GM21526 (cell line): ENCODE data around the gene CCDC107.
A peak's percentile ranks its signal among the peaks of the same experiment; 100 is the strongest.
"Not testable (repeated sequence)": the region's sequence is repeated elsewhere in the genome, so short reads cannot be mapped to it uniquely, and the experiment has no call there.

Source experiments
- ATAC-seq: cut with Tn5 transposase; IDR thresholded peaks from one replicate; pipeline ENCODE4 v1.9.1; 2021; ENCODE audit warnings: moderate library complexity; ENCODE audit not compliant: unreplicated experiment, low FRiP score

The CCDC107 gene

DNA sequence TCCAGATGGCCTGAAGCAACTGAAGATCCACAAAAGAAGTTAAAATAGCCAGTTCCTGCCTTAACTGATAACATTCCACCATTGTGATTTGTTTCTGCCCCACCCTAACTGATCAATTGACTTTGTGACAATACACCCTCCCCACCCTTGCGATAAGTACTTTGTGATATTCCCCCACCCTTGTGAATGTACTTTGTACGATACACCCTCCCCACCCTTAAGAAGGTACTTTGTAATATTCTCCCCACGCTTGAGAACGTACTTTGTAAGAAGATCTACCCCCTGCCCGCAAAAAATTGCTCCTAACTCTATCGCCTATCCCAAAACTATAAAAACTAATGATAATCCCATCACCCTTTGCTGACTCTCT is 21.2 kb upstream of the CCDC107 start:
- ATAC-seq, result not testable (repeated sequence)

DNA sequence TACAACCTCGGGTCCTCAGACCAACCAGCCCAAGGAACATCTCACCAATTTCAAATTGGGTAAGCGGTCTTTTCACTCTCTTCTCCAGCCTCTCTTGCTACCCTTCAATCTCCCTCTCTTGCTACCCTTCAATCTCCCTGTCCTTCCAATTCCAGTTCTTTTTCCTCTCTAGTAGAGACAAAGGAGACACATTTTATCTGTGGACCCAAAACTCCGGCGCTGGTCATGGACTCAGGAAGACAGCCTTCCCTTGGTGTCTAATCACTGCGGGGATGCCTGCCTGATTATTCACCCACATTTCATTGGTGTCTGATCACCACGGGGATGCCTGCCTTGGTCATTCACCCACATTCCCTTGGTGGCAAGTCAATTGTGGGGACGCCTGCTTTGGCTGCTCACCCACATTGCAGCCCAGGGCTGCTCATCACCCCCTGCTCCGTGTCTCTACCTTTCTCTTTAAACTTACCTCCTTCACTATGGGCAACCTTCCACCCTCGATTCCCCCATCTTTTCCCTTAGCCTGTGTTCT is 20.6 kb upstream of the CCDC107 start:
- not testable (repeated sequence) for ATAC-seq

DNA sequence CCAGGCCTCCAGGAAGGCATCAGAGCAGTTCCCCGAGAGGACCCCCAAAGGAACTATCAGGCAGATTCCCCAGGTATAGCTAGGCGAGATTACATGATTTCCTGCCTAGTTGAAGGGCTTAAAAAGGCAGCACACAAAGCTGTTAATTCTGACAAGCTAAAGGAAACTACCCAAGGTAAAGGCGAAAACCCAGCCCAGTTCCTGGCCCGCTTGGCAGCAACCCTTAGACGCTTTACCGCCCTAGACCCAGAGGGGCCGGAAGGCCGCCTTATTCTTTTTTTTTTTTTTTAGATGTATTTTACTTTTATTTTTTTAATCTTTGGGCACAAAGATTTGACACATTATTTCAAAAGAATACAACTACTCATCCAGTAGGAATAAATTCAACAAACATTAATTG is 19.3 kb upstream of the CCDC107 start:
- not testable (repeated sequence) for ATAC-seq

DNA sequence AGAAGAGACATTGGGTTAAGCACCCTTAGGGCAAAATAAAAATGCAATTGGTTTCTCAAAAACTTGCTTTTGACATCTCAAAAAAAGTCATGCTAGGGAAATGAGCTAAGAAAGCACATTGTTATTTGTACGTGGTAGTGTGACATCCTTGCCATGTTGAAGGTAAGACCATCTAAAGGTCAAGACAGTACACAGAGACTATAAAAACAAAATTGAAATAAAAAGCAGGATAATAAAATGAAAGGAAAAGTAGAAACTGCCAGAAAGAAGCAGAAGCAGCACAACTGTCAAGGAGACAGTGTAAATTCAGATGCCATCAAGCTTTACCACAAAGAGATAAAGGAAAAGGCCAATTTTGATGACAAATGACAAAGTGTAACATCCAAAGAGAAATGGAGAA is 18.9 kb upstream of the CCDC107 start:
- not testable (repeated sequence) for ATAC-seq

DNA sequence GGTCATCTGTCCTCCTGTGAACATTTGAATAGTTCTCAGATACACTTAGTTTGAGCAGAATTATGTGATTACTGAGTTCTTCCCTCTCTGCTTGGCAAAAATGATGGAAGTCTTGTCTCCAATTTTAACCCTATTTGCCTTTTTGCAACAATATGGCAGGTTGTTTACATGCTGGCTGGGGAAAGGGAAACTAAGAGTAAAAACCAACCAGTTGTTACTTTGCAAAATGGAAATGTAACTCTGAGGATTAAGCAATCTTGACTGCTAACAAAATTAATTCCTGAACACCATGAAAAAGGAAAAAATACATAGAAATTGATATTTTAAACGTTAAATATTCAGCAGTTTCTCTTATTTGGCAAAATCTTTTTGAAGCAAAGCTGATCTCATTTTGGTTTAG is 18.5 kb upstream of the CCDC107 start:
- ATAC-seq, result no peak

DNA sequence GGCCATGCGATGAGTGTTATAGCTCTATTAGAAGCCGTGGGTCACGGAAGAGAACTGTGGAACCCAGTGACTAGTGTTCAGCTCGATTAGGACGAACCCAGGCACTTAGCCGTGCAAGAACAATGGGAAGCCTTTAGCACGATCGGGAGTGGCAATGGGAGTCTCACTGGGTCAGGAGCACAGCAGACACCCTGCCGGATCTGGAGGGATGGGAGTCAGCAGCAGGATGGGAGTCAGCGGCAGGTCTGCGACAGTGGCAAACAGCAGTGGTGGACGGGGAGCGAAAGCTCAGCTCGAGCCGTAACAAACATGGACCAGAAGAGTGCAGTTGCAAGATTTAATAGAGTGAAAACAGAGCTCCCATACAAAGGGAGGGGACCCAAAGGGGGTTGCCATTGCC is 17.7 kb upstream of the CCDC107 start:
- ATAC-seq, result not testable (repeated sequence)

DNA sequence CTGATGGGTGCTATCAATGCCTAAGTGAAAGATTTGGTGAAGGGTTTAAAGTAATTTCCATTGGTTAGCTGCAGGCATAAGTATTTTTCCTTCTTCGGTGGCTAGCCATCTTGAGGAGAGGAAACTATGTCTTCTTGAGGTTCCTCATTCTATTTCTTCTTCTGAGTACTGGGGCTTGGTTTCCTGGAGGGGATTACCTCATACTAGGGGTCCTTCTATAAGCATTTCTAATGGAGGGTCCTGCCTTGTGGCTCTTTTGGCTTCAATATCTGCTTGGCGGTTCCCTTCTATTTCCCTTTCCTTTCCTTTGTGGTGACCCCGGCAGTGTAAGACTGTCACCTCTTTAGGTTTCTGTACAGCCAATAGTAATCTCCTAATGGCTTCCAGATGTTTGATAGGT is 16.6 kb upstream of the CCDC107 start:
- ATAC-seq, result not testable (repeated sequence)

DNA sequence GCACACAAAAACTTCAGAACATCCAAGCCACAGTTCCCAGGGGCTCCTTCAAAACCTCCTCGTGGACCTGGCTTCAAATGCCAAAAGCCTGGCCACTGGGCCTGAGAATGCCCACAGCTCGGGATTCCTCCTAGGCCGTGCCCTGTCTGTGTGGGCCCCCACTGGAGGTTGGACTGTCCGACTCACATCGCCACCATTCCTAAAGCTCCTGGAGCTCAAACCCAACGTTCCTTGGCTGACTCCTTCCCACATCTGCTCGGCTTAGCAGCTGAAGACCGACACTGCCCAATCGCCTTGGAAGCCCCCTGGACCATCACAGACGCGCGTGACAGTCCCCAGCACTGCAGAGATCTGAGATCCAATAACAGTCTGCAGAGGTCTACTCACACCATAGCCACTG is 15.0 kb upstream of the CCDC107 start:
- no peak for ATAC-seq

DNA sequence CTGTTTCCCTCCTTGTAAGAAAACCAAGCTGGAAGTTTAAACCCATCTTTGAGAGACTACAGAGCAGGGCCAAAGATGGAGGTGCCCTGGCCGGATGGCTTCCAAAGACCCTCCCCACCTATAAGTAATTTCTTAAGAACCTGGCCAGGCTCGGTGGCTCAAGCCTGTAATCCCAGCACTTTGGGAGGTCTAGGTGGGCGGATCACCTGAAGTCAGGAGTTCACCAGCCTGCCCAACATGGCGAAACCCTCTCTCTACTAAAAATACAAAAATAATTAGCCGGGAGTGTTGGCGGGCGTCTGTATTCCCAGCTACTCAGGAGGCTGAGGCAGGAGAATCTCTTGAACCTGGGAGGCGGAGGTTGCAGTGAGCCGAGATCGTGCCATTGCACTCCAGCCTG is 12.4 kb upstream of the CCDC107 start:
- ATAC-seq, result not testable (repeated sequence)

DNA sequence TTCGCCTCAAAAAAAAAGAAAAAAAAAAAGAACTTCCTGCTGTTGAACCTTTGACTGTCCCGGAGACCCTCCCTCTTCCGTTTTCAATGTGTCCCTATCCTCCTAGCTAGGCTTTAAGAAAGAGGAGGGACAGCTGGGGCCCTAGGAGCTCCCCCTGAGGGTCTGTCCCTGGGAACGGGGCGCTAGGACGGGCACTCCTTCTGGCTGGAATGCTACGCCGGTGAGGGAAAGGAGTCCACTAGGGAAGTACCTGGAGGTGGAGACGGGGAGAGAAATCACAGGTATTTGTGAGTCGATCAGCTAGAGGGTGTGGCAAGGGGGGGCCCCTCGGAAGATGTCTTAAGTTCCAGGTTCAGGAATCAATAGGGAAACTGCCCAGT is 11.9 kb upstream of the CCDC107 start:
- ATAC-seq, result no peak

DNA sequence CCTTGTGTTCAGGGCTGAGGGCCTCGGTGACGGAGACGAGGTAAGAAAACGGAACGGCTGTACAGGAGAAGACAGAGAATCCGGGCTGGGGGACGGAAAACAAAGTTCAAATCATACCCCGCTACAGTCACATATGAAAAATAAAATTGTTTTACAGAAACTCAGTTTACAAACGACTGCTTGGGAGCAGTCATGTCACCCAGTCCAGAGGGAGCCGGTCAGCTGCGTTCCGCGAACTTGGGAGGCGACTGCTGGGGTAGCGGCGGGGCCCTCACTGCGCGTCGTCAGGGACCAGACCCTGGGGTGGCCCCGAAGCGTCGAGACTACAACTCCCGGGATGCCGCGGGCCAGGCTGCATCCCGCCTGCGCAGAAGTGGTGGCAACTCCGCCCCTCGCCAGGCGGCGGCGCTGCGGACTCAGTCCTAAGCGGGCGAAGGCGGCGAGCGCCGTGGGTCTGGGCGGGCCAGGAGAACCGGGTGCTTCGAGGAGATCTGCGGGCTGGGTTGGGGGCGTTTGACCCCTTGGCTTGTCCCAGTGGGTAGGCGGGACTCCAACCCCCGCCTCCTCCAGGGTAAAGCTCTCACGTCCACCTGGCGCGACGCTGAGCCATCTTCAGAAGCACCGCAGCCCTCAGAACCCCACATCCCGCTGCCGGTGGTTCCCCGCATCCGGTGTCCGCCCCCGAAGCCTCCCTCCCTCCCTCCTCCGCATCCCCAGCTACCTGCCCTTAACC is 11.4 kb upstream of the CCDC107 start:
- peak; percentile 80 for ATAC-seq

DNA sequence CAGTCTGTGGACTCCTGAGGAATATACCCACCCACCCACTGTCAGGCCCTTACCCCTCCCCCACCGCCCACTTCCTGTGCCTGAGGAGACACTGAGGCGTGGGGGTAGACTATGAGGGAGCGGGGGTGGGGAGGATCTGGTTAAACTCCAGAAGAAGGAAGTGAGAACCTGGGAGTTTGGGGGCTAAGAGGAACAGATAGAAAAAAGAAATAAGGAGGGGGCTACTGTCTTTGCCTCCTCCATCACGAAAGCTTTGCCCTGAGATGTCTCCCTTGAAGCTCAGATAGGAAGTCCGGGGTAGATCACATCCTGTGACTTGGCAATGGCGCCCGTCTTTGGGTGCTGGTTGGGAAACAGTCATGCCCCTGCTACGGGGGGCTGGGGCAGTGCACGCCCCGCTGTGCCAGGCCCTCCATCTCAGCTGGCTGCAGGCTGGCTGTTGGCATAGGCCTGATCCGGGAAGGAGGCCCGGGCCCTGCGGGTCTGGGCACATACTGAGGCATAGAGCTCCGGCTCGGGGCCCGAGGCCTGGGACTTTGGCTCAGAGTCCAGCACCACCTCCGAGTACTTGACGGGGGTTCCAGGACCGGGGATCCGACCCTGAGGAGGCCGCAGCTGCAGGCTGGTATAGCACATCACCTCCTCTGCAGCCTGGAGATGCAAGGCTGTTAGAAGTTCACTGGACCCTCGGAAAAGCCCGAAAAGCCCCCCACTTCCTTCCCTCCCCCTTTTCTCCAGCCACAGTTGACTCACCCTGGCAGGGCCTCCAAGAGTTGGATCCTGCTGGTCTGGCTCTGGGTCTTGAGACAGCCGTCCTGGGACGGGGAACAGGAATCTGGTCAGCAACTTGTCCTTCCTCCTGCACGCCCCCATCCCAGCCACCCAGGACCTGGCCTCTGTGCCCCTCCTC is 8.4 kb upstream of the CCDC107 start:
- ATAC-seq, result no peak

DNA sequence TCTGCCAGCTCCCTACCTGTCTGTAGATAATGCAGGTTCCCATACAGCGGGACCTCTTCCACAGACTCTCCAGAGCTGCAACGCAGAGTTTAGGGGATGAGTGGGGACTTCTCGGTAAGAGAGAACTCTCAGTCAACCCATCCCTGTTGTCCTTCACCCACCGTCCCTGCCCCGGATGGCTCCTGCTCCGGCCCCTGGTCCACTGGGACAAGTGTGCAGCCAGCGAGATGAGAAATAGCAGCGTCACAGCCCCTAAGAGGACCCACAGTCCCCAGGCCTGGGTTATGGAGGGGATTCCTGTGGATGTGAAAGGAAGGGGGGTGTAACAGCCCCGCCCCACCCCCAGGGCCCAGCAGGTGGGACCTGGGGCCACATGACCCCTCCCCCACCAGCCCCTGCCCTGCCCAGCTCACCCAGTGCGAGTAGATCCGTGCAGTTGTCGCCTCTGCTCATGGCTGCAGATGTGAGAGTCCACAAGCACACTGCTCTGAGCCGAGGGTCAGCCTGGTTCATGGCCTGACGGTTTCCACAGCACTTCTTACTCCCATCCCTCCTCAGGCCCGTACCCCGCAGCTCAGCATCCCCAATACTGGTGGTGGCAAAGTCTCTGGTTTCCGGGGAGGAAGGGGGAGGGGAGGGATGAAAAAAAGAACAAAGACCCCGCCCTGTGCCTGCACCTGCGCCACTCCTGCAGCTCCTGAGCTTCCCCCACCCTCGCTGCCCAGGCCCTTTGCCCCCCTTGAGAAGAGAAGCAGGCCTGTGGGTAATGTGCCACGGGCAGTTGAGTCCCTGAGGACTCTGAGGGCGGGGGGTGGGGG is 7.5 kb upstream of the CCDC107 start, which contains the start of gene SIT1:
Gene SIT1, minus strand, starts transcription at position 591 of the 818 bp plus-strand sequence. Its CDS starts 78 bp downstream, at position 513.
- no peak for ATAC-seq

DNA sequence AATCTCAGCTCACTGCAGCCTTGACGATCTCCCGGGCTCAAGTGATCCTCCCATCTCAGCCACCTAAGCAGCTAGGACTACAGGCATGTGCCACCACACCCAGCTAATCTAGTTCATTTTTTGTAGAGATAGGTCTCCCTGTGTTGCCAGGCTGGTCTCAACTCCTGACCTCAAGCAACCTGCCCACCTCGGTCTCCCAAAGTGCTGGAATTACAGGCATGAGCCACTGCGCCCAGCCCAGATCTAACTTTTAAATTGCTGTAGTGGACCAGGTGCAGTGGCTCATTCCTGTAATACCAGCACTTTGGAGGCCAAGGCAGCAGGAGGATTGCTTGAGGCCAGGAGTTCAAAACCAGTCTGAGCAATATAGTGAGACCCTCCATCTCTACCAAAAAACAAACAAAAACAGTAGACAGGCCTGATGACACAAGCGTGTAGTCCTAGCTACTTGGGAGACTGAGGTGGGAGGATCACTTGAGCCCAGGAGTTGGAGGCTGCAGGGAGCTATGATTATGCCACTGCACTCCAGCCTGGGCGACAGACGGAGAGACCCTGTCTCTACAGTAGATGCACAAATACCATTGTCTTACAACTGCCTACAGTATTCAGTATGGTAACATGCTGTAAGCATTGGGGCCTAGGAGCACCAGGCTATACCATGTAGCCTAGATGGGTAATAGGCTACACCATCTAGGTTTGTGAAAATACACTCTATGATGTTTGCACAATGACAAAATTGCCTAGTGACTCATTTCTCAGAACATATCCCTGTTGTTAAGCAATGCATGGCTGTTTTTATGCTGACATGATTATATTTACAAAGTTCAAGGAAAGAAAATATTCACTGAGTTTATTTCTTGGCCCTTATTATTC is 5.9 kb upstream of the CCDC107 start:
- ATAC-seq, result no peak

DNA sequence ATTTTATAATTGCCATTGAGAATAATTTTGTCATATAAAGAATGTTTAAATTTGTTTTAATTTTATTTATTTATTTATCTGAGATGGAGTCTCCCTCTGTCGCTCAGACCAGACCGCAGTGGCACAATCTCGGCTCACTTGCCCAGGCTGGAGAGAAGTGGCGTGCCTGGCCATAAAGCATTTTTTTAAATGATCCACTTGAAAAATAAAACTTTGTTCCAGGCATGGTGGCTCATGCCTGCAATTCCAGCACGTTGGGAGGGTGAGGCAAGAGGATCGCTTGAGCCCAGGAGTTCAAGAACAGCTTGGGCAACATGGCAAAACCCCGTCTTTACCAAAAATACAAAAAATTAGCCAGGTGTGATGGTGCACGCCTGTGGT is 5.3 kb upstream of the CCDC107 start:
- ATAC-seq, result no peak

DNA sequence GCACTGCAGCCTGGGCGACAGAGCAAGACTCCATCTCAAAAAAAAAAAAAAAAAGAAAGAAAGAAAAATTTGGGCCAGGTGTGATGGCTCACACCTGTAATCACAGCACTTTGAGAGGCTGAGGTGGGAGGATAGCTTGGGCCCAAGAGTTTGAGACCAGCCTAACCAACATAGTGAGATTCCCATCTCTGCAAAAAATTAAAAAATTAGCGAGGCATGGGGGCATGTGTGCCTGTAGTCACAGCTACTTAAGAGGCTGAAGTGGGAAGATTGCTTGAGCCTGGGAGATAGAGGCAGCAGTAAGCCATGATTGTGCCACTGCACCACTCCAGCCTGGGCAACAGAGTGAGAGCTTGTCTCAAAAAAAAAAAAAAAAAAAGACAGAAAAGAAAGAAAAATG is 4.5 kb upstream of the CCDC107 start:
- no peak for ATAC-seq

DNA sequence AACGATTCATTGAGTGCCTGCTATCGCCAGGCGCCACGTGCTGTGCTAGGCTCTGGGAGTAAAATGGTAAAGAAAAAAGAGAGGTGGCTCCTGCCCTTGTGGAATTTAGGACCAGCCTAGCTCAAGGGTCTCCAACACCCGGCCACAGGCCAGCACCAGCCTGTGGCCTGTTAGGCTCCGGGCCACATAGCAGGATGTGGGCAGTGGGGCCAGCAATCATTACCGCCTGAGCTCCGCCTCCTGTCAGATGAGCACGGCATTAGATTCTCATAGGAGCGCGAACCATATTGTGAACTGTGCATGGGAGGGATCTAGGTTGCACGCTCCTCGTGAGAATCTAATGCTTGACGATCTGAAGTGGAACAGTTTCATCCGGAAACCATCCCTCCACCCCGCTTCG is 1.7 kb upstream of the CCDC107 start:
- ATAC-seq, result no peak

DNA sequence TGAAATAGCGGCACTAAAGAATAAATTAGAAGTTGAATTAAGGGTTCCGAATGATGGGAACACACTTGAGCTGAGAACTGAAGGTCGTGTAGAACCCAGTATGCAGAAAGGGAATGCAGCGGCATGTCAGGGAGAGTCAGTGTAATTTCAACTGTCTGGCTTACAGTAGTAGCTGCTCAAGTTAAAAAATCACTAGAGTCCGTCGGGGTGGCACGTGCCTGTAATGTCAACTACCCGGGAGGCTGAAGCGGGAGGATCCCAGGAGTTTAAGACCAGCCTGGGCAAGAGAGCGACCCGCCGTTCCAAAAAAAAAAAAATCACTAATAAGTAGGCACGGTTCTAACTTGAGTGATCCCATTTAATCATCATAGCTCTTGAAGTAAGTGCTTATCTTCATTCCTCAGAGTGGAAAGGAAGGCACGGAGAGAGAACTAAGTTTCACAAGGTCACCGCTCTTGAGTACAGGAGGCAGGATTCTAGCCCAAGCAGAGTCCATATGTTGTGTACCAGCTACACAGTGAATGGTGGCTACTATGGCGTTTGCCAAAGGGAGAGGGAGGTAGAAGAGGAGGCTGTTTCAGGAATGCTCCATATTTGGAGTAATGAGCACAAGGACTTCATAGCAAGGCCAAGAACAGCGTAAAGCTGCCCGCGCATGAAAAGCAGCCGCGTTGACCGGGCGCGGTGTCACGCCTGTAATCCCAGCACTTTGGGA is 1.1 kb upstream of the CCDC107 start:
- ATAC-seq, result no peak

DNA sequence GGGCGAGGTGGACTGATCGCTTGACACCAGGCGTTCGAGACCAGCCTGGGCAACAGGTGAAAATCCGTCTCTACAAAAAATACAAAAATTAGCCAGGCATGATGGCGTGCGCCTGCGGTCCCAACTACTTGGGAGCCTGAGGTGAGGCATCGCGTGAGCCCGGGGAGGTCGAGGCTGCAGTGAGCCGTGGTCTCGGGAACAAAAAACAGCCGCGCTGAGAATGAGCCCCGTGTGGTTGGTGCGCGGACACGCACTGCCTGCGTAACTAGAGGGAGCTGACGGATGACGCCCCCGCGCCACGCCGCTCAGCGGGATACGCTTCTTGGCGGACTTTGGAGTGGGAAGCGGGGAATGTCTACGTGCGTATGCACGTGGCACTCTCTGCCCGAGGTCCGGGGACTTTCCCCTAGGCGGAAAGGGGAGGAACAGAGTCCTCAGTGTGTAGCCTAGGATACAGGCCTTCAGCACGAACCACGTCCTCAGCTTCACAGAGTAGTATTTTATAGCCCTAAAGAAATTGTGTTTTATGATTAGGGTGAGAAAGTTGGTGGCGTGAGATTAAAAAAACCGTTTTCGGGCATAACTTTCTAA is 451 bp upstream of the CCDC107 start, which contains the start of gene RMRP:
Gene RMRP, minus strand, starts transcription at position 474 of the 591 bp plus-strand sequence.
- peak; percentile 79 for ATAC-seq
